Neural progenitor cell (in vitro differentiated cells): ENCODE results near the gene SIPA1L3. TPM values are rescaled to one million over a fixed set of nuclear protein-coding genes. Genes with fewer than 3 reads are reported as not detected.

Experiments
- DNase-seq: peaks from one replicate; pipeline ENCODE4 v3.0.0-alpha.2; 2016; ENCODE audit warnings: low spot score
- H2AFZ ChIP-seq: fragments of 200-600 bp; sonication (generic); replicated peaks from 2 replicates; pipeline ENCODE4 v1.6.1; 2016; ENCODE audit warnings: antibody characterized with exemption
- H3F3A ChIP-seq: fragments of 200-600 bp; sonication (generic); 2 replicates; pipeline ENCODE4 v1.6.1; 2016; ENCODE audit warnings: antibody characterized with exemption, low read depth
- H3K27ac ChIP-seq: fragments of 200-600 bp; sonication (generic); 2 replicates; pipeline ENCODE4 v1.5.1; 2016; ENCODE audit warnings: mild to moderate bottlenecking
- H3K27me3 ChIP-seq: fragments of 200-600 bp; sonication (generic); 2 replicates; pipeline ENCODE4 v1.6.1; 2016; ENCODE audit warnings: mild to moderate bottlenecking, moderate library complexity
- H3K36me3 ChIP-seq: fragments of 200-600 bp; sonication (generic); 2 replicates; pipeline ENCODE4 v1.5.1; 2016
- H3K4me1 ChIP-seq: fragments of 200-600 bp; sonication (generic); 2 replicates; pipeline ENCODE4 v1.6.1; 2016; ENCODE audit warnings: mixed run types
- H3K4me2 ChIP-seq: fragments of 200-600 bp; sonication (generic); 2 replicates; pipeline ENCODE4 v1.6.1; 2016
- H3K4me3 ChIP-seq: fragments of 200-600 bp; sonication (generic); 2 replicates; pipeline ENCODE4 v1.5.1; 2016
- H3K79me2 ChIP-seq: fragments of 200-600 bp; sonication (generic); 2 replicates; pipeline ENCODE4 v1.6.1; 2016; ENCODE audit warnings: low read depth
- H3K9ac ChIP-seq: fragments of 200-600 bp; sonication (generic); 2 replicates; pipeline ENCODE4 v1.6.1; 2016
- H3K9me3 ChIP-seq: fragments of 200-600 bp; sonication (generic); 2 replicates; pipeline ENCODE4 v1.5.1; 2016; ENCODE audit warnings: low read depth
- H4K20me1 ChIP-seq: fragments of 200-600 bp; sonication (generic); 2 replicates; pipeline ENCODE4 v1.6.1; 2016; ENCODE audit warnings: low read depth
- H3K27ac Mint-ChIP-seq: 3 replicates; pipeline ENCODE4 v1.8.0; 2021; ENCODE audit warnings: mixed read lengths
- H3K27me3 Mint-ChIP-seq: 2 replicates; pipeline ENCODE4 v1.8.0; 2022; ENCODE audit warnings: low read depth, mild to moderate bottlenecking, inconsistent platforms, moderate library complexity, mixed read lengths; ENCODE audit not compliant: insufficient read depth
- H3K36me3 Mint-ChIP-seq: 3 replicates; pipeline ENCODE4 v1.8.0; 2021; ENCODE audit warnings: mixed read lengths
- H3K4me1 Mint-ChIP-seq: 3 replicates; pipeline ENCODE4 v1.8.0; 2021; ENCODE audit warnings: mixed read lengths
- H3K4me3 Mint-ChIP-seq: 3 replicates; pipeline ENCODE4 v1.8.0; 2021; ENCODE audit warnings: mild to moderate bottlenecking, moderate library complexity, mixed read lengths
- H3K9me3 Mint-ChIP-seq: 3 replicates; pipeline ENCODE4 v1.8.0; 2020; ENCODE audit warnings: mixed read lengths
- EZH2 ChIP-seq: fragments of 200-600 bp; sonication (generic); IDR thresholded peaks from 2 replicates; pipeline ENCODE4 v1.6.1; 2017; ENCODE audit warnings: antibody characterized with exemption, mild to moderate bottlenecking, moderate library complexity
- EZH2phosphoT487 ChIP-seq: fragments of 200-600 bp; sonication (generic); IDR thresholded peaks from 2 replicates; pipeline ENCODE4 v1.6.1; 2017; ENCODE audit warnings: antibody characterized with exemption
- total RNA-seq: library from RNA; depleted of rRNA; stranded (reverse); fragments of >200 nt; gene quantifications from 2 replicates; pipeline ENCODE4 v1.2.3, GENCODE V29; 2015; ENCODE audit warnings: low replicate concordance
- TF ChIP-seq, protein P1 (sequence below): fragments of 200-600 bp; sonication (generic); IDR thresholded peaks from 2 replicates; pipeline ENCODE4 v1.5.1; 2017; ENCODE audit warnings: antibody characterized with exemption, mild to moderate bottlenecking

Gene SIPA1L3
- total RNA-seq, 1 donor from 2014 or later: 19.2 TPM

GRCh38 chr19:38018694-38019395, 111.8 kb downstream of the SIPA1L3 start:
- H3K4me1 Mint-ChIP-seq: peaks cover 23% of the 10 kb centered on the region
- H3K4me2 ChIP-seq: no peak overlapping the region
- peaks cover 25% of the 10 kb centered on the region for H3K79me2 ChIP-seq
- H3K4me3 ChIP-seq: no peak overlapping the region
- no peaks in the 10 kb centered on the region for H3K36me3 ChIP-seq
- peaks cover 34% of the 10 kb centered on the region for H4K20me1 ChIP-seq
- no peak overlapping the region for H3K4me3 Mint-ChIP-seq
- peak overlapping the region; percentile 29 for H3K27ac ChIP-seq
- no peaks in the 10 kb centered on the region for H3K9me3 ChIP-seq
- no peak overlapping the region for H2AFZ ChIP-seq
- H3K27ac Mint-ChIP-seq: peak overlapping the region; percentile 46
- H3K9me3 Mint-ChIP-seq: no peaks in the 10 kb centered on the region
- peaks cover 11% of the 10 kb centered on the region for H3K4me1 ChIP-seq
- no peak for DNase-seq
- no peak overlapping the region for H3K9ac ChIP-seq
- no peaks in the 10 kb centered on the region for H3K36me3 Mint-ChIP-seq
- H3F3A ChIP-seq: peaks cover 9% of the 10 kb centered on the region
- TF ChIP-seq EZH2phosphoT487 (no peak), EZH2 (no peak)
- TF ChIP-seq, protein P1, sequence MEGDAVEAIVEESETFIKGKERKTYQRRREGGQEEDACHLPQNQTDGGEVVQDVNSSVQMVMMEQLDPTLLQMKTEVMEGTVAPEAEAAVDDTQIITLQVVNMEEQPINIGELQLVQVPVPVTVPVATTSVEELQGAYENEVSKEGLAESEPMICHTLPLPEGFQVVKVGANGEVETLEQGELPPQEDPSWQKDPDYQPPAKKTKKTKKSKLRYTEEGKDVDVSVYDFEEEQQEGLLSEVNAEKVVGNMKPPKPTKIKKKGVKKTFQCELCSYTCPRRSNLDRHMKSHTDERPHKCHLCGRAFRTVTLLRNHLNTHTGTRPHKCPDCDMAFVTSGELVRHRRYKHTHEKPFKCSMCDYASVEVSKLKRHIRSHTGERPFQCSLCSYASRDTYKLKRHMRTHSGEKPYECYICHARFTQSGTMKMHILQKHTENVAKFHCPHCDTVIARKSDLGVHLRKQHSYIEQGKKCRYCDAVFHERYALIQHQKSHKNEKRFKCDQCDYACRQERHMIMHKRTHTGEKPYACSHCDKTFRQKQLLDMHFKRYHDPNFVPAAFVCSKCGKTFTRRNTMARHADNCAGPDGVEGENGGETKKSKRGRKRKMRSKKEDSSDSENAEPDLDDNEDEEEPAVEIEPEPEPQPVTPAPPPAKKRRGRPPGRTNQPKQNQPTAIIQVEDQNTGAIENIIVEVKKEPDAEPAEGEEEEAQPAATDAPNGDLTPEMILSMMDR: no peak
- no peaks in the 10 kb centered on the region for H3K27me3 ChIP-seq
- H3K27me3 Mint-ChIP-seq: peaks cover 4% of the 10 kb centered on the region

DNA sequence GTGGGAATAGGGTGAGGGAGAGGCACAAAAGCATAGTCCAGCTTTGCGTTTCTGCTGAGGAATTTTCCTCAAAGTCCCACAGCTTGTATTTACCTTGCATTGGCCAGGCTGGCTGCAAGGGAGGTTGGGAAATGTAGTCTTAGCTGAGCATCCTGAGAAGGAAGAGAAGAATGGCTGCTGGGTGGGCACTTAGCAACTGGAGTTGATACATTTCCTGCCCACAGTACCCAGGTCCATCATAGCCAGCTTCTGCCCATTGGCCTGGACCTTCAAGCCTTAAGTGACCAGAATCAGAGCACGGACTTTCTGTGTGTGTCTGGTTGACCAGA, 112.4 kb downstream of the SIPA1L3 start:
- no peak overlapping the region for H3K4me2 ChIP-seq
- H3K4me1 ChIP-seq: peaks cover 11% of the 10 kb centered on the region
- peaks cover 37% of the 10 kb centered on the region for H4K20me1 ChIP-seq
- peaks cover 4% of the 10 kb centered on the region for H3K27me3 Mint-ChIP-seq
- no peak overlapping the region for H3K9ac ChIP-seq
- no peaks in the 10 kb centered on the region for H3K9me3 ChIP-seq
- H3K36me3 ChIP-seq: no peaks in the 10 kb centered on the region
- H3K4me3 Mint-ChIP-seq: no peak overlapping the region
- H3F3A ChIP-seq: peaks cover 13% of the 10 kb centered on the region
- H3K36me3 Mint-ChIP-seq: no peaks in the 10 kb centered on the region
- TF ChIP-seq EZH2phosphoT487 (no peak), EZH2 (no peak)
- TF ChIP-seq, protein P1: no peak
- H2AFZ ChIP-seq: no peak overlapping the region
- no peak for DNase-seq
- peaks cover 30% of the 10 kb centered on the region for H3K79me2 ChIP-seq
- no peaks in the 10 kb centered on the region for H3K9me3 Mint-ChIP-seq
- H3K4me1 Mint-ChIP-seq: peaks cover 28% of the 10 kb centered on the region
- no peak overlapping the region for H3K27ac ChIP-seq
- no peak overlapping the region for H3K4me3 ChIP-seq
- H3K27ac Mint-ChIP-seq: no peak overlapping the region
- H3K27me3 ChIP-seq: no peaks in the 10 kb centered on the region

DNA sequence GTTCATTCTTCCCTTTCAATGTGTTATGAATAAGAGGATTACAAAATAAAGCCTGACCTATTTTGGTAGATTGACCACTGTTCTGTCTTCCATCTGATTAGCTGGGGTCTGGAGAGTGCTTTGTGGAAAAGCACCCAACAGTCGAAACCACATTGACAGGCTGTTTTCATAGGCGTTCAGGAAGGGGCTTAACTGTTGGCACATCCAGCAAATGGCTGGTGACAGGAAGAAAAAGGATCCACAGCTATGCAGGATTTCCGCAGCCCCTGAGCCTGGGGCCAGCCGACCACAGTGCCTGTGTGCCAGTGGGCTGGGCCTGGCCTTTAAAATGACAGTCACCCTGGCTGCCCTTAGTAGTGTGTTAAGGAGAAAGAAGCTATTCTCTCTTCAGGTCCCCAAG, 113.3 kb downstream of the SIPA1L3 start:
- no peaks in the 10 kb centered on the region for H3K9me3 Mint-ChIP-seq
- H4K20me1 ChIP-seq: peaks cover 46% of the 10 kb centered on the region
- no peaks in the 10 kb centered on the region for H3K36me3 ChIP-seq
- H3F3A ChIP-seq: peaks cover 13% of the 10 kb centered on the region
- no peaks in the 10 kb centered on the region for H3K27me3 ChIP-seq
- H3K27ac ChIP-seq: no peak overlapping the region
- H3K4me1 Mint-ChIP-seq: peaks cover 34% of the 10 kb centered on the region
- H3K79me2 ChIP-seq: peaks cover 34% of the 10 kb centered on the region
- no peak overlapping the region for H3K4me3 Mint-ChIP-seq
- H2AFZ ChIP-seq: no peak overlapping the region
- no peaks in the 10 kb centered on the region for H3K9me3 ChIP-seq
- TF ChIP-seq EZH2: no peak
- H3K36me3 Mint-ChIP-seq: no peaks in the 10 kb centered on the region
- no peak overlapping the region for H3K27ac Mint-ChIP-seq
- H3K27me3 Mint-ChIP-seq: peaks cover 4% of the 10 kb centered on the region
- no peak for DNase-seq
- peaks cover 11% of the 10 kb centered on the region for H3K4me1 ChIP-seq
- H3K4me3 ChIP-seq: no peak overlapping the region
- no peak overlapping the region for H3K9ac ChIP-seq
- no peak overlapping the region for H3K4me2 ChIP-seq

GRCh38 chr19:38021352-38021751, 114.3 kb downstream of the SIPA1L3 start:
- Histone ChIP-seq H3K4me2 (no peak overlapping the region), H3K79me2 (peaks cover 41% of the 10 kb centered on the region), H3K36me3 (no peaks in the 10 kb centered on the region), H3F3A (peaks cover 13% of the 10 kb centered on the region), H3K4me1 (peaks cover 11% of the 10 kb centered on the region), H3K4me3 (no peak overlapping the region), H2AFZ (no peak overlapping the region), H3K27ac (no peak overlapping the region), H3K9me3 (no peaks in the 10 kb centered on the region), H3K9ac (no peak overlapping the region), H4K20me1 (peaks cover 52% of the 10 kb centered on the region), H3K27me3 (no peaks in the 10 kb centered on the region)
- peaks cover 4% of the 10 kb centered on the region for H3K27me3 Mint-ChIP-seq
- H3K9me3 Mint-ChIP-seq: no peaks in the 10 kb centered on the region
- H3K36me3 Mint-ChIP-seq: no peaks in the 10 kb centered on the region
- TF ChIP-seq, protein P1: no peak
- no peak for TF ChIP-seq EZH2
- TF ChIP-seq EZH2phosphoT487: no peak
- DNase-seq: no peak
- no peak overlapping the region for H3K27ac Mint-ChIP-seq
- H3K4me1 Mint-ChIP-seq: peaks cover 31% of the 10 kb centered on the region
- H3K4me3 Mint-ChIP-seq: no peak overlapping the region
